ENCODE results near the gene RABGEF1. TPM values are rescaled to one million over a fixed set of nuclear protein-coding genes. Genes with fewer than 3 reads are reported as not detected.
A peak's percentile ranks its signal among the peaks of the same experiment; 100 is the strongest.

The RABGEF1 gene
- total and polyA plus RNA-seq, 9 of the 15 experiments (the other 6 are each of a cell fraction or from before 2014, with no cell fraction given): 7.0 to 29.3 (median 20.5) TPM

- TF ChIP-seq NR2C2 (CRISPR knock-in tag; IDR thresholded peaks at IDR 0.05): peak; percentile 87
- TF ChIP-seq NR2C2 (tag; IDR thresholded peaks at IDR 0.05): peak; percentile 86
- TF ChIP-seq PRPF4 (IDR thresholded peaks at IDR 0.05; ENCODE audit: insufficient read depth, low read depth, low read length, poor library complexity, severe bottlenecking): no peak
- TF ChIP-seq ARHGAP35 (IDR thresholded peaks at IDR 0.05; ENCODE audit: partially characterized antibody): no peak
- no peak for TF ChIP-seq THRB (CRISPR knock-in tag; conservative IDR thresholded peaks at IDR 0.05)
- TF ChIP-seq, protein P1, sequence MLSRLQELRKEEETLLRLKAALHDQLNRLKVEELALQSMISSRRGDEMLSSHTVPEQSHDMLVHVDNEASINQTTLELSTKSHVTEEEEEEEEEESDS (CRISPR knock-in tag; IDR thresholded peaks at IDR 0.05): no peak
- TF ChIP-seq, protein P2, sequence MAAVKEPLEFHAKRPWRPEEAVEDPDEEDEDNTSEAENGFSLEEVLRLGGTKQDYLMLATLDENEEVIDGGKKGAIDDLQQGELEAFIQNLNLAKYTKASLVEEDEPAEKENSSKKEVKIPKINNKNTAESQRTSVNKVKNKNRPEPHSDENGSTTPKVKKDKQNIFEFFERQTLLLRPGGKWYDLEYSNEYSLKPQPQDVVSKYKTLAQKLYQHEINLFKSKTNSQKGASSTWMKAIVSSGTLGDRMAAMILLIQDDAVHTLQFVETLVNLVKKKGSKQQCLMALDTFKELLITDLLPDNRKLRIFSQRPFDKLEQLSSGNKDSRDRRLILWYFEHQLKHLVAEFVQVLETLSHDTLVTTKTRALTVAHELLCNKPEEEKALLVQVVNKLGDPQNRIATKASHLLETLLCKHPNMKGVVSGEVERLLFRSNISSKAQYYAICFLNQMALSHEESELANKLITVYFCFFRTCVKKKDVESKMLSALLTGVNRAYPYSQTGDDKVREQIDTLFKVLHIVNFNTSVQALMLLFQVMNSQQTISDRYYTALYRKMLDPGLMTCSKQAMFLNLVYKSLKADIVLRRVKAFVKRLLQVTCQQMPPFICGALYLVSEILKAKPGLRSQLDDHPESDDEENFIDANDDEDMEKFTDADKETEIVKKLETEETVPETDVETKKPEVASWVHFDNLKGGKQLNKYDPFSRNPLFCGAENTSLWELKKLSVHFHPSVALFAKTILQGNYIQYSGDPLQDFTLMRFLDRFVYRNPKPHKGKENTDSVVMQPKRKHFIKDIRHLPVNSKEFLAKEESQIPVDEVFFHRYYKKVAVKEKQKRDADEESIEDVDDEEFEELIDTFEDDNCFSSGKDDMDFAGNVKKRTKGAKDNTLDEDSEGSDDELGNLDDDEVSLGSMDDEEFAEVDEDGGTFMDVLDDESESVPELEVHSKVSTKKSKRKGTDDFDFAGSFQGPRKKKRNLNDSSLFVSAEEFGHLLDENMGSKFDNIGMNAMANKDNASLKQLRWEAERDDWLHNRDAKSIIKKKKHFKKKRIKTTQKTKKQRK (IDR thresholded peaks at IDR 0.05; ENCODE audit: borderline replicate concordance, low read depth, low read length): no peak
- TF ChIP-seq POLR3G (IDR thresholded peaks at IDR 0.05; ENCODE audit: extremely low read depth, insufficient read length, insufficient replicate concordance): no peak
- TF ChIP-seq, protein P3, sequence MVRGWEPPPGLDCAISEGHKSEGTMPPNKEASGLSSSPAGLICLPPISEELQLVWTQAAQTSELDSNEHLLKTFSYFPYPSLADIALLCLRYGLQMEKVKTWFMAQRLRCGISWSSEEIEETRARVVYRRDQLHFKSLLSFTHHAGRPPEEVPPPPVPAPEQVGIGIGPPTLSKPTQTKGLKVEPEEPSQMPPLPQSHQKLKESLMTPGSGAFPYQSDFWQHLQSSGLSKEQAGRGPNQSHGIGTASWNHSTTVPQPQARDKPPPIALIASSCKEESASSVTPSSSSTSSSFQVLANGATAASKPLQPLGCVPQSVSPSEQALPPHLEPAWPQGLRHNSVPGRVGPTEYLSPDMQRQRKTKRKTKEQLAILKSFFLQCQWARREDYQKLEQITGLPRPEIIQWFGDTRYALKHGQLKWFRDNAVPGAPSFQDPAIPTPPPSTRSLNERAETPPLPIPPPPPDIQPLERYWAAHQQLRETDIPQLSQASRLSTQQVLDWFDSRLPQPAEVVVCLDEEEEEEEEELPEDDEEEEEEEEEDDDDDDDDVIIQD (CRISPR knock-in tag; IDR thresholded peaks at IDR 0.05): no peak
- TF ChIP-seq RAD21 (CRISPR knock-in tag; conservative IDR thresholded peaks at IDR 0.05 in 1 of 2, IDR thresholded peaks at IDR 0.05 in 1 of 2): peak in 1 of 2 experiments; percentile 6; a peak in 2 of 4 replicates
- TF ChIP-seq ZNF124 (CRISPR knock-in tag; IDR thresholded peaks at IDR 0.05): no peak
- no peak for TF ChIP-seq ZBTB1 (CRISPR knock-in tag; IDR thresholded peaks at IDR 0.05; ENCODE audit: borderline replicate concordance, low read depth)
- TF ChIP-seq FOXO4 (CRISPR knock-in tag; IDR thresholded peaks at IDR 0.05): no peak
- TF ChIP-seq U2AF2 (optimal IDR thresholded peaks at IDR 0.05; ENCODE audit: low read depth, low read length): no peak
- peak; percentile 91 for TF ChIP-seq MEIS2 (IDR thresholded peaks at IDR 0.05; ENCODE audit: partially characterized antibody)
- no peak for TF ChIP-seq PHB (CRISPR knock-in tag; IDR thresholded peaks at IDR 0.05)
- no peak for TF ChIP-seq ZNF146 (CRISPR knock-in tag; IDR thresholded peaks at IDR 0.05; ENCODE audit: unreplicated experiment)
- peak; percentile 99 for TF ChIP-seq MTA3 (IDR thresholded peaks at IDR 0.05; ENCODE audit: borderline replicate concordance)
- no peak for TF ChIP-seq SETDB1 (IDR thresholded peaks at IDR 0.05; ENCODE audit: low read length)
Measured at GRCh38 chr7:66844552-66845378, 104.2 kb downstream of the RABGEF1 start (continued).
